ENCODE measurements around the gene KCTD21. TPM values are rescaled to one million over a fixed set of nuclear protein-coding genes. Genes with fewer than 3 reads are reported as not detected.

KCTD21 gene
- polyA plus RNA-seq, 2 donors = 6.3 to 7.0 TPM

GRCh38 chr11:78200553-78200952 is 12.1 kb upstream of the KCTD21 start:
- no peaks in the 10 kb centered on the region for H3K4me1 ChIP-seq (ENCODE audit: control insufficient read depth in 2 of 2, insufficient read depth in 2 of 2, low read length in 1 of 2)
- WGBS, 2 donors = 95 to 99% methylated on average over 13 of the region's 13 CpGs
- H3K36me3 ChIP-seq (ENCODE audit: control insufficient read depth in 2 of 2, insufficient read depth in 2 of 2, low read length in 1 of 2) = peaks cover 0 to 28% of the 10 kb centered on the region in 2 donors
- no peaks in the 10 kb centered on the region for H3K27me3 ChIP-seq (ENCODE audit: control insufficient read depth in 1 of 2, insufficient read depth in 2 of 2, low read length in 2 of 2)
- H3K27ac ChIP-seq (ENCODE audit: low read depth in 2 of 2, low read length in 1 of 2) = no peak overlapping the region
- no peak overlapping the region for H3K4me3 ChIP-seq (ENCODE audit: low read depth in 1 of 2, low read length in 2 of 2)
- no peaks in the 10 kb centered on the region for H3K9me3 ChIP-seq (ENCODE audit: control insufficient read depth in 2 of 2, insufficient read depth in 1 of 2, low read depth in 1 of 2, low read length in 1 of 2)

- Histone ChIP-seq H3K36me3 (ENCODE audit: control insufficient read depth in 2 of 2, insufficient read depth in 2 of 2, low read length in 1 of 2) (peaks cover 0 to 28% of the 10 kb centered on the region in 2 donors), H3K4me3 (ENCODE audit: low read depth in 1 of 2, low read length in 2 of 2) (no peak overlapping the region), H3K9me3 (ENCODE audit: control insufficient read depth in 2 of 2, insufficient read depth in 1 of 2, low read depth in 1 of 2, low read length in 1 of 2) (no peaks in the 10 kb centered on the region), H3K27me3 (ENCODE audit: control insufficient read depth in 1 of 2, insufficient read depth in 2 of 2, low read length in 2 of 2) (no peaks in the 10 kb centered on the region), H3K27ac (ENCODE audit: low read depth in 2 of 2, low read length in 1 of 2) (no peak overlapping the region), H3K4me1 (ENCODE audit: control insufficient read depth in 2 of 2, insufficient read depth in 2 of 2, low read length in 1 of 2) (no peaks in the 10 kb centered on the region)
- WGBS, 2 donors = 91 to 97% methylated on average over 4 of the region's 4 CpGs
These were observed 11.6 kb upstream of the KCTD21 start for GRCh38 chr11:78200061-78200460.

GRCh38 chr11:78199653-78200015 is 11.2 kb upstream of the KCTD21 start:
- Histone ChIP-seq H3K36me3 (ENCODE audit: control insufficient read depth in 2 of 2, insufficient read depth in 2 of 2, low read length in 1 of 2) (peaks cover 0 to 28% of the 10 kb centered on the region in 2 donors), H3K9me3 (ENCODE audit: control insufficient read depth in 2 of 2, insufficient read depth in 1 of 2, low read depth in 1 of 2, low read length in 1 of 2) (no peaks in the 10 kb centered on the region), H3K4me1 (ENCODE audit: control insufficient read depth in 2 of 2, insufficient read depth in 2 of 2, low read length in 1 of 2) (no peaks in the 10 kb centered on the region), H3K27ac (ENCODE audit: low read depth in 2 of 2, low read length in 1 of 2) (no peak overlapping the region), H3K4me3 (ENCODE audit: low read depth in 1 of 2, low read length in 2 of 2) (no peak overlapping the region), H3K27me3 (ENCODE audit: control insufficient read depth in 1 of 2, insufficient read depth in 2 of 2, low read length in 2 of 2) (no peaks in the 10 kb centered on the region)
- WGBS, 2 donors = 92 to 99% methylated on average over 5 of the region's 5 CpGs

DNA sequence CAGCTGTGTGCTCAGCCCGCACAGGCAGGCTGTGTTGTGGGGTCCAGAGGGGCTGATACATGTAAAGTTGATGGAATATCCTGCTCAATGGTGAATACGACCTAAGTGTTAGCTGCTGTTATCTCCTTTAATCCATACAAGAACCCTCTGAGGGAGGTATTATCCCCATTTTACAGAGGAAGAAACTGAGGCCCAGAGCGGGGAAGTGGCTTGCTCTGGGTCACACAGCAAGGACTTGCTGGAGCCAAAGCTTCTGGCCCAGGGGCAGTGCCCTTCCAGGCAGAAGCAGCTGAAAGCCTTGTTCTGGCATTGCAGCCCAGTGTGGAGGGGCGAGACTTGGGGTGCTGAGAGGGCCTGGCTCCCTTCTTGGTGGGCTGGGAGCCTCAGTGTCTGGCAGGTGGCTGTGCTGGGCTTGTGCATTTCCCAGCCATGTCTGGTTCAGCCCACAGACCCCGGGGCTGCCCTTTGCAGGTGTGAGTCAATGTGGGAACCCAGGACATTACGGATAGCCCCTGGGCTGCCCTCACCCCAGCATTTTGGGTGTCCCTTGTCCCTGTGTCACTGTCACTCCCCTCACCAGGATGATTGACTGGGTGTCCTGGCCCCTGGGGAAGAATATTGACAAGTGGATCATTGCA is 10.7 kb upstream of the KCTD21 start:
- H3K4me1 ChIP-seq (ENCODE audit: control insufficient read depth in 2 of 2, insufficient read depth in 2 of 2, low read length in 1 of 2) = no peaks in the 10 kb centered on the region
- H3K27me3 ChIP-seq (ENCODE audit: control insufficient read depth in 1 of 2, insufficient read depth in 2 of 2, low read length in 2 of 2) = no peaks in the 10 kb centered on the region
- no peak overlapping the region for H3K4me3 ChIP-seq (ENCODE audit: low read depth in 1 of 2, low read length in 2 of 2)
- no peak overlapping the region for H3K27ac ChIP-seq (ENCODE audit: low read depth in 2 of 2, low read length in 1 of 2)
- 94 to 95% methylated on average over 6 of the region's 6 CpGs for WGBS, 2 donors
- H3K36me3 ChIP-seq (ENCODE audit: control insufficient read depth in 2 of 2, insufficient read depth in 2 of 2, low read length in 1 of 2) = peaks cover 0 to 28% of the 10 kb centered on the region in 2 donors
- H3K9me3 ChIP-seq (ENCODE audit: control insufficient read depth in 2 of 2, insufficient read depth in 1 of 2, low read depth in 1 of 2, low read length in 1 of 2) = no peaks in the 10 kb centered on the region

- Histone ChIP-seq H3K4me3 (ENCODE audit: low read depth in 1 of 2, low read length in 2 of 2) (no peak overlapping the region), H3K36me3 (ENCODE audit: control insufficient read depth in 2 of 2, insufficient read depth in 2 of 2, low read length in 1 of 2) (peaks cover 0 to 28% of the 10 kb centered on the region in 2 donors), H3K27me3 (ENCODE audit: control insufficient read depth in 1 of 2, insufficient read depth in 2 of 2, low read length in 2 of 2) (no peaks in the 10 kb centered on the region)
These were observed 9.4 kb upstream of the KCTD21 start for GRCh38 chr11:78197816-78198215.

GRCh38 chr11:78196661-78197091 is 8.2 kb upstream of the KCTD21 start:
- 85 to 90% methylated on average over 40 of the region's 40 CpGs for WGBS, 2 donors
- no peak overlapping the region for H3K4me3 ChIP-seq (ENCODE audit: low read depth in 1 of 2, low read length in 2 of 2)
- no peaks in the 10 kb centered on the region for H3K9me3 ChIP-seq (ENCODE audit: control insufficient read depth in 2 of 2, insufficient read depth in 1 of 2, low read depth in 1 of 2, low read length in 1 of 2)
- H3K4me1 ChIP-seq (ENCODE audit: control insufficient read depth in 2 of 2, insufficient read depth in 2 of 2, low read length in 1 of 2) = peaks cover 0 to 3% of the 10 kb centered on the region in 2 donors
- H3K27me3 ChIP-seq (ENCODE audit: control insufficient read depth in 1 of 2, insufficient read depth in 2 of 2, low read length in 2 of 2) = no peaks in the 10 kb centered on the region
- no peak overlapping the region for H3K27ac ChIP-seq (ENCODE audit: low read depth in 2 of 2, low read length in 1 of 2)
- peaks cover 0 to 28% of the 10 kb centered on the region in 2 donors for H3K36me3 ChIP-seq (ENCODE audit: control insufficient read depth in 2 of 2, insufficient read depth in 2 of 2, low read length in 1 of 2)

More at GRCh38 chr11:78197816-78198215, 9.4 kb upstream of the KCTD21 start:
- WGBS, 2 donors = 89 to 90% methylated on average over 8 of the region's 8 CpGs
- Histone ChIP-seq H3K27ac (ENCODE audit: low read depth in 2 of 2, low read length in 1 of 2) (no peak overlapping the region), H3K4me1 (ENCODE audit: control insufficient read depth in 2 of 2, insufficient read depth in 2 of 2, low read length in 1 of 2) (no peaks in the 10 kb centered on the region), H3K9me3 (ENCODE audit: control insufficient read depth in 2 of 2, insufficient read depth in 1 of 2, low read depth in 1 of 2, low read length in 1 of 2) (no peaks in the 10 kb centered on the region)

GRCh38 chr11:78195917-78196560 is 7.6 kb upstream of the KCTD21 start:
- no peak overlapping the region for H3K4me3 ChIP-seq (ENCODE audit: low read depth in 1 of 2, low read length in 2 of 2)

DNA sequence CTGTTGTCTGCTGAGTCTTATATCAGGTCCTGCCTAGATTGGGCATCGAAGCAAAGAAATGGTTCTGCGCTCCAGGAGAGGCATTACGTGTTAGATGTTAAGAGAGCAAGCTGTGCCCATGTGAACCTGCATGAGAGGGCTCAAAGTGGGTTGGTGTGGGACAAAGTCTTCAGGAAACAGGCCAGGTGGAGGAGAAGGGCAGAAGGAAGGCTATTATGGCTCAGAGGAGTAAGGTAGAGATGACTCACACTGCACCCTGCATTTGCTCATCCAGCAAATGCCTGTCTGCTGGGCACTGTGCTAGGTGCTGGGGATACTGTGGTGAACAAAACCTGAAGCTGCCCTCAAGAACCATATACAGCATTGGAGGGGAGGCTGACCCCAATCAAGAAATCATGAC is 6.1 kb upstream of the KCTD21 start:
- H3K27me3 ChIP-seq (ENCODE audit: control insufficient read depth in 1 of 2, insufficient read depth in 2 of 2, low read length in 2 of 2) = no peaks in the 10 kb centered on the region
- H3K4me1 ChIP-seq (ENCODE audit: control insufficient read depth in 2 of 2, insufficient read depth in 2 of 2, low read length in 1 of 2) = peaks cover 4 to 7% of the 10 kb centered on the region in 2 donors
- H3K4me3 ChIP-seq (ENCODE audit: low read depth in 1 of 2, low read length in 2 of 2) = no peak overlapping the region
- no peaks in the 10 kb centered on the region for H3K9me3 ChIP-seq (ENCODE audit: control insufficient read depth in 2 of 2, insufficient read depth in 1 of 2, low read depth in 1 of 2, low read length in 1 of 2)
- H3K27ac ChIP-seq (ENCODE audit: low read depth in 2 of 2, low read length in 1 of 2) = no peak overlapping the region
- H3K36me3 ChIP-seq (ENCODE audit: control insufficient read depth in 2 of 2, insufficient read depth in 2 of 2, low read length in 1 of 2) = peaks cover 0 to 18% of the 10 kb centered on the region in 2 donors
- 76 to 97% methylated on average over 3 of the region's 3 CpGs for WGBS, 2 donors

More at GRCh38 chr11:78195917-78196560, 7.6 kb upstream of the KCTD21 start:
- no peaks in the 10 kb centered on the region for H3K9me3 ChIP-seq (ENCODE audit: control insufficient read depth in 2 of 2, insufficient read depth in 1 of 2, low read depth in 1 of 2, low read length in 1 of 2)
- H3K27me3 ChIP-seq (ENCODE audit: control insufficient read depth in 1 of 2, insufficient read depth in 2 of 2, low read length in 2 of 2) = no peaks in the 10 kb centered on the region
- WGBS, 2 donors = 71 to 74% methylated on average over 52 to 60 of the region's 60 CpGs
- peaks cover 0 to 3% of the 10 kb centered on the region in 2 donors for H3K4me1 ChIP-seq (ENCODE audit: control insufficient read depth in 2 of 2, insufficient read depth in 2 of 2, low read length in 1 of 2)
- H3K27ac ChIP-seq (ENCODE audit: low read depth in 2 of 2, low read length in 1 of 2) = no peak overlapping the region
- peaks cover 0 to 25% of the 10 kb centered on the region in 2 donors for H3K36me3 ChIP-seq (ENCODE audit: control insufficient read depth in 2 of 2, insufficient read depth in 2 of 2, low read length in 1 of 2)

- peaks cover 4 to 10% of the 10 kb centered on the region in 2 donors for H3K4me1 ChIP-seq (ENCODE audit: control insufficient read depth in 2 of 2, insufficient read depth in 2 of 2, low read length in 1 of 2)
- peaks cover 0 to 18% of the 10 kb centered on the region in 2 donors for H3K36me3 ChIP-seq (ENCODE audit: control insufficient read depth in 2 of 2, insufficient read depth in 2 of 2, low read length in 1 of 2)
- H3K27me3 ChIP-seq (ENCODE audit: control insufficient read depth in 1 of 2, insufficient read depth in 2 of 2, low read length in 2 of 2) = no peaks in the 10 kb centered on the region
- no peaks in the 10 kb centered on the region for H3K9me3 ChIP-seq (ENCODE audit: control insufficient read depth in 2 of 2, insufficient read depth in 1 of 2, low read depth in 1 of 2, low read length in 1 of 2)
- H3K27ac ChIP-seq (ENCODE audit: low read depth in 2 of 2, low read length in 1 of 2) = no peak overlapping the region
- no peak overlapping the region for H3K4me3 ChIP-seq (ENCODE audit: low read depth in 1 of 2, low read length in 2 of 2)
- 93 to 96% methylated on average over 8 of the region's 8 CpGs for WGBS, 2 donors
These were observed 5.4 kb upstream of the KCTD21 start for GRCh38 chr11:78193806-78194205.

Measured in esophagus (tissue), 2 donors.